ENCODE results near the gene RARA. TPM values are rescaled to one million over a fixed set of nuclear protein-coding genes. Genes with fewer than 3 reads are reported as not detected.

Gene RARA
- polyA plus RNA-seq, 1 experiment: 4.9 TPM

DNA sequence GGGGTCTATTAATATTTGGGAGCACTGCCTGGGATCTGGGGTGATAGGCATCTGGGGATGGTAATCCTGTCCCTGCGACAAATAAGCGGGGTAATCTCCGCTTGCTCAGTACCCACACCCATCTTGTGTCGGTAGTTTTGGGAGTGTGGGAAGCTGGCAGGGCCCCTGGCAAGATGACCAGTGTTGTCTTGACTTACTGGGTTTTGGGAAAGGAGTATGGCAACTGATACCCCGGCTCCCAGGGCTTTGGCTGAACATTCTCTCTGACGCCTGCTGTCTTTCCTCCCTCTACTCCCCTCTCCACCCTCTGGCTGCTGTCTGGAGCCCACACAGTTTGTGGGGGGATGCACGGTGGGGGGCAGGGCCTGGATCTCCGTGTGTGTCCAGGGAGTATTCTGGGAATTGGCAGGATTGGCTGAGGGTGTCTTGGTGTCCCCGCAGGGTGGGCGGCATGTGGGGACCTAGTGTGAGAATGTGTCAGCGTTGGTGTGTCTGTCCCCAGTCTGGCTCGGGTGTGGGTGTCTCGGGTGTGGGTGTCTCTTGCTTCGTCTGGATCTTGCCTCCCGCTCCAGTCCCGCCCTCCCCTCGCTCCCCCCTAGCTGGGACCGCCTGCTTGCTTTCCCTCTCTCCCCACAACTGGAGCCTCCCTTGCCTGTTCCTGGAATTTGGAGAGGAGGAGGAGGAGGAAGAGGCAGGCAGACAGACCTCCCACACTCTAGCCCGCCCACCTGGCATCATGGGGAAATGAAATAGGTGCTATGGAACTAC lies 12.0 kb downstream of the RARA start:
- Histone ChIP-seq H3K27ac (ENCODE audit: low read depth, low read length) (peak overlapping the region; percentile 21), H3K4me3 (ENCODE audit: low read depth, low read length) (peak overlapping the region; percentile 82), H3K9me3 (ENCODE audit: control insufficient read depth, insufficient read depth, low read length) (peaks cover 2% of the 10 kb centered on the region; the same call in 1 of the 2 replicates), H3K27me3 (ENCODE audit: control insufficient read depth, insufficient read depth, low read length) (no peaks in the 10 kb centered on the region)
- CTCF ChIA-PET: interaction anchor here (0.8 kb wide), 1 partner anchor 34 kb away, joined by 3 read pairs; no protein-coding TSS in a partner anchor
- DNase-seq (ENCODE audit: low read depth, low spot score): no peak
- TF ChIP-seq, protein P1, sequence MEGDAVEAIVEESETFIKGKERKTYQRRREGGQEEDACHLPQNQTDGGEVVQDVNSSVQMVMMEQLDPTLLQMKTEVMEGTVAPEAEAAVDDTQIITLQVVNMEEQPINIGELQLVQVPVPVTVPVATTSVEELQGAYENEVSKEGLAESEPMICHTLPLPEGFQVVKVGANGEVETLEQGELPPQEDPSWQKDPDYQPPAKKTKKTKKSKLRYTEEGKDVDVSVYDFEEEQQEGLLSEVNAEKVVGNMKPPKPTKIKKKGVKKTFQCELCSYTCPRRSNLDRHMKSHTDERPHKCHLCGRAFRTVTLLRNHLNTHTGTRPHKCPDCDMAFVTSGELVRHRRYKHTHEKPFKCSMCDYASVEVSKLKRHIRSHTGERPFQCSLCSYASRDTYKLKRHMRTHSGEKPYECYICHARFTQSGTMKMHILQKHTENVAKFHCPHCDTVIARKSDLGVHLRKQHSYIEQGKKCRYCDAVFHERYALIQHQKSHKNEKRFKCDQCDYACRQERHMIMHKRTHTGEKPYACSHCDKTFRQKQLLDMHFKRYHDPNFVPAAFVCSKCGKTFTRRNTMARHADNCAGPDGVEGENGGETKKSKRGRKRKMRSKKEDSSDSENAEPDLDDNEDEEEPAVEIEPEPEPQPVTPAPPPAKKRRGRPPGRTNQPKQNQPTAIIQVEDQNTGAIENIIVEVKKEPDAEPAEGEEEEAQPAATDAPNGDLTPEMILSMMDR (IDR thresholded peaks at IDR 0.05; ENCODE audit: low read depth, low read length): no peak
- POLR2A ChIA-PET: interaction anchor here (1.2 kb wide), 1 partner anchor 21 kb away, joined by 4 read pairs; no protein-coding TSS in a partner anchor

DNA sequence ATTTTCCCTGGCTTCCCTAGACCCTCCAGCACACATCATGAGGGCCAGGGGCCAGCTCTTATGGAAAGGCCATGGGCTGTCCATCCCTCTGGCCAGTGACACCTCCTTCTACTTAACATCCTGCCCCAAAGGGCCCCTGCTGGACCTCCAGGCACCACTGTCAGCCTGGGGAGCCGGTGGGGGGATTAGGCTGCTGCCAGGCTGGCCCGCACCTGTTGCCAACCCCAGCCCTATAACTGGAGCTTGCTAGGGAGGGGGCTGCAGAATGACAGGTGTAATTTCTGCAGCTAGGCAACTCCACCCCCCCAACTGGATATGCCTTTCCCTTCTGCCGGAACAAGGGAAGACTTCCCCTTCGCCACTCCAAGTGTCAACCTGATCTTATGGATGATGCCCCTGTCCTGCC lies 12.5 kb downstream of the RARA start:
- CTCF ChIA-PET: interaction anchor here (0.8 kb wide), 1 partner anchor 33 kb away, joined by 3 read pairs; no protein-coding TSS in a partner anchor

DNA sequence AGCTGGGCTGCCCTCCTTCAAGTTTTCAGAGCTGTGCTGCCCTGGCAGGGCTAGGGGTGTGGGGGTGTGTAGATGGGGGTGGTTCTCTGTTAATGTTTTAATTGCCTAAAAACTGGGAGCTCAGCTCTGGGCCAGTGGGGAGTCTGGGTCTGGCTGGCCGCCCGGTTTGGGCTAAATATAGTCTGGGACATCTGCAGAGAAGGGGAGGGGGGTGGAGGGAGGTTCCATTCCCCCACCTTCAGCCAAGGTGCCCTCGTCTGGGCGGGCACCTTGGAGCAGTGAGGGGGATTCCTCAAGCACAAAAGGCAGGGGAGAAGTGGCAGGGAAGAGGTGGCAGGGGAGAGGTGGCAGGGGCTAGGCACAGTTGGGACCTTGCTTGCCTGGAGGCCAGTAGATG lies 13.0 kb downstream of the RARA start:
- CTCF ChIA-PET: no interaction called here

More for the DNA sequence above, 12.5 kb downstream of the RARA start:
- POLR2A ChIA-PET: interaction anchor here (1.2 kb wide), 1 partner anchor 21 kb away, joined by 4 read pairs; no protein-coding TSS in a partner anchor
- DNase-seq (ENCODE audit: low read depth, low spot score): no peak
- no peak overlapping the region for H3K27ac ChIP-seq (ENCODE audit: low read depth, low read length)
- H3K27me3 ChIP-seq (ENCODE audit: control insufficient read depth, insufficient read depth, low read length): no peaks in the 10 kb centered on the region
- TF ChIP-seq, protein P1 (IDR thresholded peaks at IDR 0.05; ENCODE audit: low read depth, low read length): no peak
- peaks cover 2% of the 10 kb centered on the region; the same call in 1 of the 2 replicates for H3K9me3 ChIP-seq (ENCODE audit: control insufficient read depth, insufficient read depth, low read length)
- H3K4me3 ChIP-seq (ENCODE audit: low read depth, low read length): peak overlapping the region; percentile 82

DNA sequence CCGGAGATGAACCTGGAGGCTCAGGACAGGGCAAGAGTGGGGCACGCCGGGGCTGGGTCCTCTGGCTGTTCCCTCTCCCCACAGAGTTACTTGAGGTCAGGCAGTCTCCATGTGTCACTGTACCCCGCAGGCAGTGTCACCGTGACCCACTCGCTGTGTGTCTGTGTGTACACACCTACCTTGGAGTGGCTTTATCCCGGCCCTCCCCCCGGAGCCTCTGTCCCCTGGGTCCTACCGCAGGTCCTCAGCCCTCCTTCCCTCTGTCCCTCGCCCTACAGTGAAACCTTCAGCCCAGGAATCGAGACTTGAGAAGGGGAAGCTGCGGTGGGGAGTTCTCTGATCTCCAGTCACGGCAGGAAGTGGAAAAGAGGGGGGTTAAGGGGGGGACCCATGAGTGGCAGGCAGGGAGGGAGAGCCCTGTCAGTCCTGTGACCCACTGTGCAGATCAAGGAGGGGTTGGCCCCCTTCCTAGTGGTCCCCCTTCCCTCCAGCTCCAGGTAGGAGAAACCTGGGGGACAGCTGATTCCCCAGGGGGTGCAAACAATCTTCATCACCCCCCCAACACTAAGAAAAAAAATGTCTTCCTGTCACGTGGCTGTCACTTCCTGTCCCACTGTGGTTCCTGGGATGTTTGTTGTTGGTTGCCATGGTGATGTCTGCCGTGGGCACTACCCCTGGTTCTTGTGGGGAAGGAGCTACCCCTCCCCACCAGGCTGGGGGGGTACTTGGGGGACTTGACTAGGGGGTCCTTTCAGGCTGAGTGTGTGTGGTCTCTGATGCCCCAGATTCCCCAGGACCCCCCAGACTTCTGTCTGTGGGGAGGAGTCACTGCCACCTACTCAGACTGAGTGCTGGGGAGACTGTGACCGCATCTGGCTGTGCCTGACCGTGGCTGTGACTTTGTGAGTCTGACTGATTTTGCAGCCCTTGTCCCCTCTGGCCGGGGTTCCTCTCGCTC lies 13.7 kb downstream of the RARA start:
- no peaks in the 10 kb centered on the region for H3K27me3 ChIP-seq (ENCODE audit: control insufficient read depth, insufficient read depth, low read length)
- ChIA-PET POLR2A (interaction anchor here (1.0 kb wide), 1 partner anchor 122 kb away, joined by 3 read pairs; no protein-coding TSS in a partner anchor), CTCF (no interaction called here)
- no peak for DNase-seq (ENCODE audit: low read depth, low spot score)
- H3K9me3 ChIP-seq (ENCODE audit: control insufficient read depth, insufficient read depth, low read length): peaks cover 2% of the 10 kb centered on the region; the same call in 1 of the 2 replicates
- TF ChIP-seq, protein P1 (IDR thresholded peaks at IDR 0.05; ENCODE audit: low read depth, low read length): no peak
- H3K27ac ChIP-seq (ENCODE audit: low read depth, low read length): peak overlapping the region; percentile 83
- peak overlapping the region; percentile 49 for H3K4me3 ChIP-seq (ENCODE audit: low read depth, low read length)

More for the DNA sequence above, 13.0 kb downstream of the RARA start:
- Histone ChIP-seq H3K9me3 (ENCODE audit: control insufficient read depth, insufficient read depth, low read length) (peaks cover 2% of the 10 kb centered on the region; the same call in 1 of the 2 replicates), H3K4me3 (ENCODE audit: low read depth, low read length) (peak overlapping the region; percentile 82), H3K27me3 (ENCODE audit: control insufficient read depth, insufficient read depth, low read length) (no peaks in the 10 kb centered on the region), H3K27ac (ENCODE audit: low read depth, low read length) (peak overlapping the region; percentile 83)
- DNase-seq (ENCODE audit: low read depth, low spot score): no peak
- TF ChIP-seq, protein P1 (IDR thresholded peaks at IDR 0.05; ENCODE audit: low read depth, low read length): no peak
- POLR2A ChIA-PET: interaction anchor here (1.2 kb wide), 1 partner anchor 20 kb away, joined by 4 read pairs; no protein-coding TSS in a partner anchor

Measured in AG04450 (cell line).